ENCODE results near the gene RPL27.
"Not testable (repeated sequence)": the region's sequence is repeated elsewhere in the genome, so short reads cannot be mapped to it uniquely, and the experiment has no call there.

RPL27 gene

GRCh38 chr17:42993913-42994312 lies 4.3 kb upstream of the RPL27 start:
- not testable (repeated sequence) for DNase-seq (ENCODE audit: low read depth in 2 of 2)

DNA sequence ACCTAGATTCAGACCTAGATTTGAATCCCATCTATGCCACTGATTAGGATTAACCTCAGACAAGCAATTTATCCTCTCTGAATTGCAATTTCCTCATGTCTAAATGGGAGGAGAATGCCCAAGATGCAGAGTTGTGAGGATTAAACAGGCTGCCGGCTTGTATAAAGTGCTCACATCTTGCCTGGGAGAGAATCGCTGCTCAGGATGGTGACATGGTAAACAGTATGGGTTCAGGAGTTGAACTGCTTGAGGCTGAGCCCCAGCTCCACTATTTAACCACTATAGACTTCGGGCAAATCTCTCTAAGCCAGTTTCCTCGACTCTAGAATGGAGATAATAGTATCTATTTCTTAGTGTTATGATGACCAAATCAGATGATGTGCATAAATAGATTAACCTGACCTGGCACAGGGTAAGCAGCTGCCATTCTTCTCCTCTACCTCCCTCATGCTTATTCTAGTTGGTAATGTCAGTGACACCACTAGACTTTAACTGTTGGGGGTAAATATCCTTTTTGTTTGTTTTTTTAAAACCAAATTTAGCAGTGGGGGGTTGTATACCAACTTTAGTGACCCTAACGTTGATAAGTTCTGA lies 732 bp upstream of the RPL27 start:
- DNase-seq (ENCODE audit: low read depth in 2 of 2): no peak

DNA sequence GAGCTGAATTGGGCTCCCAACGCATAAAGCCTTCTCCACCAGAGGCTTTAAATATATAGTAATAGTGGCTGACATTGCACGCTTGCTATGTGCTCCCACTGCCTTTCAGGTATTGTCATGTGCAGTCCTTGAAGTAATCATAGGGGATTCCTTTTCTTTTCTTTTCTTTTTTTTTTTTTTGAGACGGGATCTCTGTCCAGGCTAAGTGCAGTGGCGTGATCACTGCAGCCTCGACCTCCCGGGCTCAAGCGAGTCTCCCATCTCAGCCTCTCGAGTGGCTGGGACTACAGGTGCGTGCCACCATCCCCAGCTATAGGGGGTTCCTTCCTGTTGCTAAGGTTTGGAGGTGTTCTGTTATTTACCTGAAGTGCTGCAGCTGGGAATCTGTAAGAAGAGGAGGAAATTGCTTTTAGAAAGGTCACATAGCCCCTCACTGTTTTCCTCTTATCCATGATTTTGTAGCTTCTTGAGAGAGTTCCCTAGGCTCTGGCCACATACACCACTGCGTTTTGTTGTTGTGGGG lies 845 bp downstream of the RPL27 start:
- no peak for DNase-seq (ENCODE audit: low read depth in 2 of 2)

DNA sequence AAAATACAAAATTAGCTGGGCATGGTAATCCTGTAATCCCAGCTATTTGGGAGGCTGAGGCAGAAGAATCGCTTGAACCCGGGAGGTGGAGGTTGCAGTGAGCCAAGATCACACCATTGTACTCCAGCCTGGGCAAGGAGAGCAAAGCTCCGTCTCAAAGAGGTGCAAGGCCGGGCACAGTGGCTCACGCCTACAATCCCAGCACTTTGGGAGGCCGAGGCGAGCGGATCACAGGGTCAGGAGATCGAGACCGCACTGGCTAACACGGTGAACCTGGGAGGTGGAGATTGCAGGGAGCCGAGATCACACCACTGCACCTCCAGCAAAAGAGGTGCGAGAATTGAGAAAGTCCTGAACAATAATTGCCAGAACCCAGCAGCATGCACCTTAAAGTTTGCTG lies 2.7 kb downstream of the RPL27 start:
- not testable (repeated sequence) for DNase-seq (ENCODE audit: low read depth in 2 of 2)

GRCh38 chr17:43003542-43004172 lies 5.4 kb downstream of the RPL27 start:
- no peak for DNase-seq (ENCODE audit: low read depth in 2 of 2)

GRCh38 chr17:43006639-43007551 lies 8.7 kb downstream of the RPL27 start, which contains the start of gene IFI35:
IFI35 (plus strand) TSS chr17:43006784; CDS start chr17:43006948, 164 bp downstream.
- DNase-seq (ENCODE audit: low read depth in 2 of 2): peak; percentile 78 to 83

DNA sequence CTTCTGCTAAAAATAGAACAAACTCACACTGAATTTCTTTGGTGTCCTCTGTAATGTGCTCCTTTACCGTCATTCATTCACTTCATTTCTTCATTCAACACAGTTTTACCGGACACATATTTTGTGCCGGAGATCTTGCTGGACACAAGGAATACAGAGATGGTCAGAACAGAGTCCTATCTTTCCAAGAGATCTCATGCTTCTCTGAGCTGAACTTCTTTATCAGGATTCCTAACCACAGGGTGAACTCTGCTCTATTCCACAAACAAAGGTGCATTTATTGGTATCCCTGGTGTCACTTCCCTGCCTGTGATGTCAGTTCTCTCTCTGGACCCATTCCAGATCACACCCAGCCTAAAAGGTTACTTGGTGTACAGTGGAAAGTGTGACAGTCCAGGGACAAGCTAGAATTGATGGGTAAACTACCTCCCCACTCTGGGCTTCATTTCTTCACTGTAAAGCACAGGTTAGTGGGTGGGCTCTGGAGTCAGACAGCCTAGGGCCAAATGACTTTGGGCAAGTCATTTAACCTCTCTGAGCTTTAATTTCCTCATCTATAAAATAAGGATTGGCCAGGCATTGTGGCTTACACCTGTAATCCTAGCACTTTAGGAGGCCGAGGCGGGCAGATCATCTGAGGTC lies 12.6 kb downstream of the RPL27 start:
- DNase-seq (ENCODE audit: low read depth in 2 of 2): no peak

- DNase-seq (ENCODE audit: low read depth in 2 of 2): no peak
Measured at GRCh38 chr17:43011728-43012472, 13.7 kb downstream of the RPL27 start.

DNA sequence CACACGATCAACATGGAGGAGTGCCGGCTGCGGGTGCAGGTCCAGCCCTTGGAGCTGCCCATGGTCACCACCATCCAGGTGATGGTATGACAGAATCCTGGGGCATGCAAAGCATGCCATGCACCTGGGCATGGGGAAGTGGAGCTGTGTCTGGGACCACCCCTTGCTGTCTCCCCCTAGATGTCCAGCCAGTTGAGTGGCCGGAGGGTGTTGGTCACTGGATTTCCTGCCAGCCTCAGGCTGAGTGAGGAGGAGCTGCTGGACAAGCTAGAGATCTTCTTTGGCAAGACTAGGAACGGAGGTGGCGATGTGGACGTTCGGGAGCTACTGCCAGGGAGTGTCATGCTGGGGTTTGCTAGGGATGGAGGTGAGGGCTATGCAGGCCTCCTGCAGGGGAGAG lies 15.1 kb downstream of the RPL27 start:
- DNase-seq (ENCODE audit: low read depth in 2 of 2): no peak

DNA sequence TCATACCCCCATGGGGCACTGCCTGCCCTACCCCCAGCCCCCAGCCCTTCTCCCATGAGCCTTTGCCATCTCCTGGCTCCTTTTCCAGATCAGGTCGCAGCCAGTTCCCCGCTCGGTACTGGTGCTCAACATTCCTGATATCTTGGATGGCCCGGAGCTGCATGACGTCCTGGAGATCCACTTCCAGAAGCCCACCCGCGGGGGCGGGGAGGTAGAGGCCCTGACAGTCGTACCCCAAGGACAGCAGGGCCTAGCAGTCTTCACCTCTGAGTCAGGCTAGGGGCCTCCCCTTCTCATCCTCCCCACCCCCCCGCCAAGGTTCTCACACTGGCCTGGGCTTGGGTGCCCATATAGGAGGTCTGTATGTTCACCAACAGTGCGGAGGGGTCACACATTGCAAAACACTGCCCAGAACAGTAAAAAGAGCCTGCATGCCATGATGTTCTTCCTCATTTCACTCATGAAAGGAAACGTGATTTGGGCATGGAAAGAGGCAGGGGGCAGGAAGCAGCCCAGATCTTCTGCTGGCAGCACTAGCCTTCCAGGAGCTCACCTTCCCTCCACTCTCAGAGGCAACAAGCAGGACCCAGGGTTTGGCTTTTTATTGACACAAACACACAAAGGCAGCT lies 15.9 kb downstream of the RPL27 start:
- DNase-seq (ENCODE audit: low read depth in 2 of 2): no peak

DNA sequence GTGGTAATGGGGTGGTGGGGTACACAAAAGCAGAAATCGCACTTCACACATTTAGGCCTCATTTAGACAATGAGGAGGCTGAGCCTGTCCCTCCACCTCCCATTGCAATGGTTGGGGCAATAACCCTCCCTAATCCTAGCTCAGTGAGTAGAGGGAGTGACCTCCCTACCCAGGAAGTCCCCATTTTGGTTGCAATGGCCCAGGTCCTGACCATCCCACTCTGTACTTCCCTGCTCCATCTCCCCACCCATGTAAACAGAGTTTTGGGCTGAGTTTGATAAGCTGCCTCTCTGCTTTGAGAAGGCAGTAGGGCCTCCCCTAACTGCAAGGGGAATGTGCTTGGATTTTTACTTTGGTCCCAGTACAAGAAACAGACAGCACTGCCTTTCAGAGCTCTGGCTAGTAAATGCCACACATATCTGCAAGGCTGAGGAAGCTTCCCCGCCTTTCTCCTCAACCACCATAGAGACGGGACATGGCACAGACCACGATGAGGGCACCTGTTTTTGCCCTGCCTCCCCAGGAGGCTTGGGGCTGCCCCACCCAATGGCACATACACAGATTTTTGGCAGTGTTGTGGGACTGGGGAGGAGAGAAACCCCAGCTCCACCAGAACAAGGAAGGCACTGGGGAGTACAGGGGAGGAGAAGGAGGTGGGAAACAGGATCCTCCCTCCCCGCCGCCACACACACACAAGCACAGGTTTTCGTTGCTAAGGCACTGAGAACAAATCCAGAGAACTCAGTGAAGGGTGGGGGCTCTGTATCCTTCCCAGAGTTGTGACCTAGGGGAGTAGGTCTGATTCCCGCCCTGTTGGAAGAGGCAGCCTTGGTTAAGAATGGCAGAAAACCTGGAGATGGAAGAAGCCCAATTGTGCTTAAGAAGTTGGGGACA lies 16.7 kb downstream of the RPL27 start:
- no peak for DNase-seq (ENCODE audit: low read depth in 2 of 2)

GRCh38 chr17:43015579-43015978 lies 17.4 kb downstream of the RPL27 start:
- DNase-seq (ENCODE audit: low read depth in 2 of 2): no peak

DNA sequence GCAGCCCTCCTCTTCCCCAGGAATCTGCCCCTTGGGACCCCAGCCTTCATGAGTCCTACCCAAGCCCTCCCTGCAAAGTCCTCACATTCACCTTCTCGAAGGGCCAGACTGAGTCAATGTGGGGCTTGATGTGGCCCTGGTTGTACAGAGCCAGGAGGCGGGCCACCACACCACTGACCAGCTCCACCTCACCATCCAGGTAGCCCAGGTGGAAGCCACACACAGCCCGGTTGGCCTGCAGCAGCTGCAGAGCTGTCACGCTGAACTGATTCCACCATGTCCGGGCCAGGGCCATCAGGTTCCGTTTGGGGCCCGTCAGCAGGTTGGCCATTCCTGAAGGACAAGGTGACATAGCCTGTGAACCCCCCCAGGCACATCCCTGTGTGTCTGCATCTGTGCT lies 18.0 kb downstream of the RPL27 start:
- DNase-seq (ENCODE audit: low read depth in 2 of 2): no peak

DNA sequence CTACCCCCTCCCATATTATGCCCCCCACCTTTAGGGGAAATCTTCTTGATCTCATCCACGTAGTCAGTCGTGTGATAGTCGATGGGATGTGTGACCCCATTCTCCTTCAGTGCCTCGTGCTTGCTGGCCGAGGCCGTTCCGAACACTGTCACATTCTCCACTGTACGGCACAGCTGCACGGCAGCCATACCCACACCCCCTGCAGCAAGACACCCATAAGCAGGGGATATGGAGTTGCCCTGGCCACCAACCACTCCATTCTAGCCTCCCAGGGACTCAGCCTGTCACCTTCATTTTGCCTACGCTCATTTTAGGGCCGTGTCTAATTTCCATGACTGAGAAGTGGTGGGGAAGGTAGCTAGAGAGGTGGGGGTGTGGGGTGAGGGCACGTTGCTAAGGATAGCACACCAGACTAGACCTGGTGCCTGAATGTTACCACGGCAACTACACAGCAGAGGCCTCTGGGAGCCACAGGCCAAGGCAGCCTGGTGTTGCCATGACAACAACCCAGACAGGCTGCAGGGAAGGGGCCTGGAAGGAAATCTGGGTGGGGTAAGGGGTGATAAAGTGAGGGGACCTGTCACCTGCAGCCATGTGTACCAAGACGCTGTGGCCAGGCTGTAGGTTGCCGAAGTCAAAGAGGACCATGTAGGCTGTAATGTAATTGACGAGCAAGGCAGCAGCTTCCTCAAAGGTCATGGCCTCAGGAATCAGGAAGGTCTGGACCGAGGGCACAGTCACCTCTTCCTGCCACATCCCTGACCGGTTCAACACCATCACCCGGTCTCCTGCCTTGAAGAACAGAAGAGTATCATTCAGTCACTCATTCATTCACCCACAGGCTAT lies 20.0 kb downstream of the RPL27 start:
- DNase-seq (ENCODE audit: low read depth in 2 of 2): no peak

- no peak for DNase-seq (ENCODE audit: low read depth in 2 of 2)
Measured at GRCh38 chr17:43018932-43019331, 20.7 kb downstream of the RPL27 start.

DNA sequence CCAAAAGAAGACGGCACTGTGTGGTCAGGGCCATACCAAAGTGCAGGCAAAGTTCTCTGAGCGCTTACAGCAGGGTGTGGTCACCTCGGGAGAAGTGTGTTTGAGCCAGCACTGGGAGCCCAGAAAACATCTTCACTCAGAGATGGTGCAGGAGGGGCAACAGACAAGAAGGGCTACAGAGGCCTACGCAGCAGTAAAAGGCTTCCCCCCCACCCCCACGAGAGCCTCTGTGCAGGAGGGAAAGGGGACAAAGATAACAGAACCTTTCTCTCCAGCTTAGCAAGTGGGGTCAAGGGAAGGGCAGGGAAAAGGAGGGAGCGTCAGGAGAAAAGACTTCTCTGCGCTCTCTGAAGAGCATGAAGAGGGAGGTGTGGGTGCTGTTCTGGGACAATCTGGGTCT lies 21.2 kb downstream of the RPL27 start:
- DNase-seq (ENCODE audit: low read depth in 2 of 2): no peak

- DNase-seq (ENCODE audit: low read depth in 2 of 2): no peak
Measured at GRCh38 chr17:43020030-43020621, 21.9 kb downstream of the RPL27 start.

Measured in stimulated activated CD8-positive, alpha-beta memory T cell treated with anti-CD3 and anti-CD28 coated beads, Interleukin-7, amount 100 ng/mL, for 4 hours (primary cell).